CD4-positive, alpha-beta T cell (primary cell): ENCODE results near the gene EMP3. TPM values are rescaled to one million over a fixed set of nuclear protein-coding genes. Genes with fewer than 3 reads are reported as not detected.
"Not testable (repeated sequence)": the region's sequence is repeated elsewhere in the genome, so short reads cannot be mapped to it uniquely, and the experiment has no call there.

ENCODE experiments used
- ATAC-seq: fragments of 200-7000 bp; cut with Tn5 transposase; one replicate; pipeline ENCODE4 v1.10.0; 2022; ENCODE audit warnings: mild to moderate bottlenecking; ENCODE audit not compliant: poor library complexity
- CTCF ChIA-PET: fragments of 350-600 bp; sonication (Branson Sonifier 250); formaldehyde crosslinking; loops from one replicate; lab custom pipeline; 2021; ENCODE audit warnings: antibody characterized with exemption, inconsistent platforms; lab: Charles Lee
- POLR2A ChIA-PET: fragments of 350-600 bp; sonication (Branson Sonifier 250); formaldehyde crosslinking; loops from one replicate; lab custom pipeline; 2021; ENCODE audit warnings: antibody characterized with exemption, inconsistent platforms; lab: Charles Lee
- DNase-seq, 14 experiments: peaks; one replicate each; pipeline ENCODE4 v3.0.0-alpha.2; 2013 to 2020; ENCODE audit warnings: mixed read lengths in 2 of 14
- H3K27ac ChIP-seq, 2 donors: one replicate each; pipeline versions ENCODE4 v1.5.1 to v1.7.0; 2013; ENCODE audit warnings: low read length in 2 of 2, low read depth in 1 of 2, mild to moderate bottlenecking in 1 of 2
- H3K27me3 ChIP-seq, 2 experiments: 1 replicate in 1 of 2; 2 replicates in 1 of 2; pipeline versions ENCODE4 v1.6.1 to v1.7.0; 2013; ENCODE audit warnings: low read length in 2 of 2, control low read depth in 1 of 2, mild to moderate bottlenecking in 1 of 2, moderate library complexity in 1 of 2; ENCODE audit not compliant: insufficient read depth in 2 of 2, control insufficient read depth in 1 of 2
- H3K36me3 ChIP-seq: one replicate; pipeline ENCODE4 v1.6.1; 2013; ENCODE audit warnings: low read length, control low read depth; ENCODE audit not compliant: insufficient read depth
- H3K4me1 ChIP-seq: one replicate; pipeline ENCODE4 v1.6.1; 2013; ENCODE audit warnings: low read length, control low read depth; ENCODE audit not compliant: insufficient read depth
- H3K4me3 ChIP-seq: one replicate; pipeline ENCODE4 v1.5.1; 2013; ENCODE audit warnings: mild to moderate bottlenecking, low read length, moderate library complexity
- H3K9me3 ChIP-seq, 2 experiments: 1 replicate in 1 of 2; 2 replicates in 1 of 2; pipeline versions ENCODE4 v1.6.1 to v1.7.0; 2013; ENCODE audit warnings: low read length in 2 of 2, mild to moderate bottlenecking in 2 of 2, control low read depth in 1 of 2, moderate library complexity in 1 of 2; ENCODE audit not compliant: control insufficient read depth in 1 of 2, insufficient read depth in 1 of 2
- H3K27ac Mint-ChIP-seq: one replicate; pipeline ENCODE4 v1.8.0; 2020; ENCODE audit warnings: mixed read lengths
- H3K27me3 Mint-ChIP-seq: one replicate; pipeline ENCODE4 v1.8.0; 2021; ENCODE audit warnings: mixed read lengths
- H3K36me3 Mint-ChIP-seq: one replicate; pipeline ENCODE4 v1.8.0; 2021; ENCODE audit warnings: low read depth, mixed read lengths
- H3K4me1 Mint-ChIP-seq: one replicate; pipeline ENCODE4 v1.8.0; 2021; ENCODE audit warnings: low read depth, mixed read lengths
- H3K4me3 Mint-ChIP-seq: one replicate; pipeline ENCODE4 v1.8.0; 2020; ENCODE audit warnings: mild to moderate bottlenecking, mixed read lengths
- H3K9me3 Mint-ChIP-seq: one replicate; pipeline ENCODE4 v1.8.0; 2020; ENCODE audit warnings: mixed read lengths
- intact Hi-C, 2 experiments: fragments of 100-400 bp; cut with DNase I in 1 of 2; cut with micrococcal nuclease in 1 of 2; formaldehyde crosslinking; loops; one replicate each; pipeline versions ENCODE4 v1.15.1 to v1.9.0; 2023 to 2025; cut with DNase I, micrococcal nuclease
- total RNA-seq, 174 experiments: library from RNA in 2 of 174; stranded (reverse) in 2 of 174; gene quantifications; one replicate each; pipeline ENCODE4 v1.2.3 and lab custom pipeline; 2021 to 2026
- TF ChIP-seq, protein P1 (sequence below): fragments of 200-600 bp; IDR thresholded peaks from one replicate; pipeline ENCODE4 v1.8.0; 2022; ENCODE audit warnings: antibody characterized with exemption, mild to moderate bottlenecking

EMP3 gene
- total RNA-seq, 2 experiments from 2014 or later = 185 to 201 TPM

DNA sequence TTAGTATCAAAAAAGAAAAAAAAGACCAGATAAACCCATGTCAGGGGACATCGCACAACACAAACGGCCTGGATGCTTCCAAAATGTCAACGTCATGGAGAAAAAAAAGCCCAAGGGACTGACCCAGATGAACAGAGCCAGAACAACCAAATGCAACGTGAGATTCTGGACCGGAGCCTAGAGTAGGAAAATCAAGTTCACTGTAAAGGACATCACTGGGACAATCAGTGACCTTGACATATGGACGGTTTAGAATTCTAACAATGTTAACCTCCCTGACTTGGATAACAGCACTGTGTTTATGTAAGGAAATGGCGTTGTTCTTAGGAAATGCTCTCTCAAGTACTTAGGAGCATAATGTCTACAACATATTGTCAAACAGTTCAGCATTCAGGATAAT, 15.1 kb upstream of the EMP3 start:
- Mint-ChIP-seq H3K27ac (no peak overlapping the region), H3K4me3 (no peak overlapping the region), H3K36me3 (no peaks in the 10 kb centered on the region), H3K9me3 (no peaks in the 10 kb centered on the region), H3K27me3 (no peaks in the 10 kb centered on the region), H3K4me1 (no peaks in the 10 kb centered on the region)
- H3K4me1 ChIP-seq = no peaks in the 10 kb centered on the region
- intact Hi-C loops = loop anchor here in 1 of 2 experiments (10.0 kb wide), 1 partner anchor 275 kb away; no protein-coding TSS in a partner anchor
- H3K4me3 ChIP-seq = no peak overlapping the region
- ATAC-seq (no peak), DNase-seq (no peak)
- CTCF ChIA-PET = no interaction called here
- H3K27me3 ChIP-seq = no peaks in the 10 kb centered on the region
- H3K36me3 ChIP-seq = no peaks in the 10 kb centered on the region
- TF ChIP-seq, protein P1, sequence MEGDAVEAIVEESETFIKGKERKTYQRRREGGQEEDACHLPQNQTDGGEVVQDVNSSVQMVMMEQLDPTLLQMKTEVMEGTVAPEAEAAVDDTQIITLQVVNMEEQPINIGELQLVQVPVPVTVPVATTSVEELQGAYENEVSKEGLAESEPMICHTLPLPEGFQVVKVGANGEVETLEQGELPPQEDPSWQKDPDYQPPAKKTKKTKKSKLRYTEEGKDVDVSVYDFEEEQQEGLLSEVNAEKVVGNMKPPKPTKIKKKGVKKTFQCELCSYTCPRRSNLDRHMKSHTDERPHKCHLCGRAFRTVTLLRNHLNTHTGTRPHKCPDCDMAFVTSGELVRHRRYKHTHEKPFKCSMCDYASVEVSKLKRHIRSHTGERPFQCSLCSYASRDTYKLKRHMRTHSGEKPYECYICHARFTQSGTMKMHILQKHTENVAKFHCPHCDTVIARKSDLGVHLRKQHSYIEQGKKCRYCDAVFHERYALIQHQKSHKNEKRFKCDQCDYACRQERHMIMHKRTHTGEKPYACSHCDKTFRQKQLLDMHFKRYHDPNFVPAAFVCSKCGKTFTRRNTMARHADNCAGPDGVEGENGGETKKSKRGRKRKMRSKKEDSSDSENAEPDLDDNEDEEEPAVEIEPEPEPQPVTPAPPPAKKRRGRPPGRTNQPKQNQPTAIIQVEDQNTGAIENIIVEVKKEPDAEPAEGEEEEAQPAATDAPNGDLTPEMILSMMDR = no peak
- no peak overlapping the region for H3K27ac ChIP-seq
- no peaks in the 10 kb centered on the region for H3K9me3 ChIP-seq
- POLR2A ChIA-PET = no interaction called here

DNA sequence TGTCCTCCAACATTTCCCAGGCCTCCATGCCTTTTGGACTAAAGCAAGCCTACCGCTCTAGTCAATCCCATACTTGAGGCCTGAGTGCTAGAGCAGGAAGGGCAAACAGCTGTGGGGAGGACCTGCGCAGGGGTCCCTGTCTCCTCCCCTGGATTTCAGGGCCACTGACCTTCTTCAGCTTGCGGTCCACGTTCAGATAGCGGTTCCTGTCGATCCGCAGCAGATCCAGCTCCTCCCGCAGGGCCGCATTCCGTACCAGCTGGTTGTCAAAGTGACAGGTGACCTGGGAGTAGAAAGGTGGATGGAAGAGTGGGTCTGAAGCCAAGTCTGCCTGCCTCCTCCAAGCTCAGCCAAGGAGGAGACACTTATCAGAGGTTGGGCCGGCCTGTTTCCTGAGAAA, 14.0 kb upstream of the EMP3 start:
- Mint-ChIP-seq H3K4me1 (no peaks in the 10 kb centered on the region), H3K36me3 (no peaks in the 10 kb centered on the region), H3K27me3 (no peaks in the 10 kb centered on the region), H3K4me3 (no peak overlapping the region), H3K9me3 (no peaks in the 10 kb centered on the region), H3K27ac (no peak overlapping the region)
- H3K4me3 ChIP-seq = no peak overlapping the region
- no peaks in the 10 kb centered on the region for H3K4me1 ChIP-seq
- DNase-seq (no peak), ATAC-seq (no peak)
- no peaks in the 10 kb centered on the region for H3K36me3 ChIP-seq
- no peak overlapping the region for H3K27ac ChIP-seq
- ChIA-PET POLR2A (no interaction called here), CTCF (no interaction called here)
- intact Hi-C loops = loop anchor here in 1 of 2 experiments (10.0 kb wide), 1 partner anchor 273 kb away; no protein-coding TSS in a partner anchor
- TF ChIP-seq, protein P1 = no peak
- no peaks in the 10 kb centered on the region for H3K27me3 ChIP-seq
- H3K9me3 ChIP-seq = no peaks in the 10 kb centered on the region

DNA sequence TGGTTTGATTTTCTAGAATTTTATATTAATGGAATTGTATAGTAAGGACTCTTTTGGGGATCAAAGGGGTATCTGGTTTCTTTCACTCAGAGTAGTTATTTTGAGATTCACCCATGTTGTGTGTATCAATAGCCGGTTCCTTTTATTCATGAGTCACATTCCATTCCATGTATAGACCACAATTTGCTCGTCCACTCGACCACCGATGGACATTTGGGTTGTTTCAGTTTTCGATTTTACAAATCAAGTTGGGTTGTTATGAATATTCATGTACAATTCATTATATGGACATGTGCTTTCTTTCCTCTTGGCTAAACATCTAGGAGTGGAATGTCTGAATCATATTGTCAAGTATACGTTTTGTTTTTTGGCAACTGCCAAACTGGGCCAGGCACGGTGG, 9.6 kb upstream of the EMP3 start:
- Mint-ChIP-seq H3K4me3 (no peak overlapping the region), H3K27me3 (no peaks in the 10 kb centered on the region), H3K4me1 (peaks cover 9% of the 10 kb centered on the region), H3K27ac (no peak overlapping the region), H3K9me3 (no peaks in the 10 kb centered on the region), H3K36me3 (no peaks in the 10 kb centered on the region)
- ChIA-PET CTCF (interaction anchor here (4.1 kb wide), 1 partner anchor 18 kb away, joined by 40 read pairs; no protein-coding TSS in a partner anchor), POLR2A (no interaction called here)
- no peak for ATAC-seq
- H3K27ac ChIP-seq = no peak overlapping the region
- H3K9me3 ChIP-seq = no peaks in the 10 kb centered on the region
- peaks cover 10% of the 10 kb centered on the region for H3K4me1 ChIP-seq
- DNase-seq = no peak
- no peak overlapping the region for H3K4me3 ChIP-seq
- no peaks in the 10 kb centered on the region for H3K36me3 ChIP-seq
- TF ChIP-seq, protein P1 = no peak
- intact Hi-C loops = loop anchor here (2.0 to 10.0 kb wide), 4 partner anchors 37 to 269 kb away; no protein-coding TSS in a partner anchor
- no peaks in the 10 kb centered on the region for H3K27me3 ChIP-seq

DNA sequence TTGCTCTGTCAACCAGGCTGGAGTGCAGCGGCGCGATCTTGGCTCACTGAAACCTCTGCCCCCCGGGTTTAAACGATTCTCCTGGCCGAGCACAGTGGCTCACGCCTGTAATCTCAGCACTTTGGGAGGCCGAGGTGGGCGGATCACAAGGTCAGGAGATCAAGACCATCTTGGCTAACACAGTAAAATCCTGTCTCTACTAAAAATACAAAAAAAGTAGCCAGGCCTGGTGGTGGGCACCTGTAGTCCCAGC, 7.7 kb upstream of the EMP3 start:
- DNase-seq, H3K27ac Mint-ChIP-seq: not testable (repeated sequence)

More for the DNA sequence above, 7.7 kb upstream of the EMP3 start:
- H3K9me3 ChIP-seq, H3K36me3 ChIP-seq, H3K36me3 Mint-ChIP-seq, H3K27me3 Mint-ChIP-seq, H3K4me3 Mint-ChIP-seq, H3K27ac ChIP-seq, H3K9me3 Mint-ChIP-seq, H3K27me3 ChIP-seq, ATAC-seq, H3K4me3 ChIP-seq: not testable (repeated sequence)
- intact Hi-C loops = loop anchor here (5.0 to 10.0 kb wide), 3 partner anchors 35 to 267 kb away; no protein-coding TSS in a partner anchor
- peaks cover 26% of the 10 kb centered on the region for H3K4me1 ChIP-seq
- ChIA-PET POLR2A (interaction anchor here (1.4 to 8.4 kb wide), 2 partner anchors 13 to 17 kb away, joined by 6 to 360 read pairs; no protein-coding TSS in a partner anchor), CTCF (interaction anchor here (8.5 kb wide), 1 partner anchor 16 kb away, joined by 159 read pairs; no protein-coding TSS in a partner anchor)
- H3K4me1 Mint-ChIP-seq = peaks cover 26% of the 10 kb centered on the region
